Jurkat, Clone E6-1 (cell line): ENCODE data around the gene MBNL2.
"Not testable (repeated sequence)": the region's sequence is repeated elsewhere in the genome, so short reads cannot be mapped to it uniquely, and the experiment has no call there.

Source experiments
- DNase-seq: peaks from one replicate; pipeline ENCODE4 v3.0.0-alpha.2; 2011; ENCODE audit warnings: low read depth, low spot score
- H3K4me3 ChIP-seq: 2 replicates; pipeline ENCODE4 v1.5.1; 2011; ENCODE audit warnings: mild to moderate bottlenecking, low read length, control low read depth, moderate library complexity

The MBNL2 gene

DNA sequence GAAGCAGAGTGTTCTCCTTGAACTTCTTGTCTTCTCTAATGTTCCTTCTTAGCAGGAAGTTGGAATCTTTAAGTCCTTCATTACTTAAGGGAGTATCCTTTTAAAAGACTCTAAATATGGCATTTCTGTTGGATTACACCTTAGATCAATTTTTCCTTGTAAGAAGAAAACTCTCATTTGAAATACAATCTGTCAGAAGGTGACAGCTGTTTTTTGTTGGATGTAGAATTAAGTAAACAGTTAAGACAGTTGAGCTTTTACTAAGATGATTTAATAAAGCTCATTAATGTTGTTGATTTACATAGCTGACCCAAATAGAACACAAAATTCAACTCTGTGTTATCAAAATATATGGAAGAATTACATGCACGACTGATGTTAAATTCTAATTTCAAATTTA is 16.7 kb upstream of the MBNL2 start:
- H3K4me3 ChIP-seq, result no peak overlapping the region
- no peak for DNase-seq

DNA sequence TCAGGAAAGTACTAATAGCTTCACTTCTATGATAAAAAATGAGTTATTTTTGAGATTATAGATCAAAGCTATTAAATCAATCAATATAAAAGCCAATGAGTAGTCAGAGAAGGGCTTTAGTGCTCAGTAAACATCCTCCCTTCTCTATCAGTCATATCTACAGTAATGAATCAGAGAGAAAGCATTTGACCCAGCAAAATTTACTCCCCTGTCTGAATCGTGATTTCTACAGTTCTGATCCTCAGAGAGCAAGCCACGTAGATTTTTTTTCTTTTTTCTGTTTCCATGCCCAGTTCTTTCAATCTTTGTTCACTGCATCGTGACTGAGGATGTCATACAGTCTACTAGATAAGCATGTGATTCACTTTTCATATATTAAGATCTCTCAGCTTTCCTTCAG is 16.2 kb upstream of the MBNL2 start:
- H3K4me3 ChIP-seq, result no peak overlapping the region
- no peak for DNase-seq

DNA sequence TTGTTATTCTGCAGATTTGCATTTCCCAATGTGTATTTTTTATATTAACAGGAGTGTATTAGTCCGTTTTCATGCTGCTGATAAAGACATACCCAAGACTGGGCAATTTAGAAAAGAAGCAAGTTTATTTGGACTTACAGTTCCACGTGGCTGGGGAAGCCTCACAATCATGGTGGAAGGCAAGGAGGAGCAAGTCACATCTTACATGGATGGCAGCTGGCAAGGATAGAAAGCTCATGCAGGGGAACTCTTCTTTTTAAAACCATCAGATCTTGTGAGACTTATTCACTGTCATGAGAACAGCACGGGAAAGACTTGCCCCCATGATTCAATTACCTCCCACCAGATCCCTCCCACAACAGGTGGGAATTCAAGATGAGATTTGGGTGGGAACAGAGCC is 14.9 kb upstream of the MBNL2 start:
- not testable (repeated sequence) for H3K4me3 ChIP-seq, DNase-seq

DNA sequence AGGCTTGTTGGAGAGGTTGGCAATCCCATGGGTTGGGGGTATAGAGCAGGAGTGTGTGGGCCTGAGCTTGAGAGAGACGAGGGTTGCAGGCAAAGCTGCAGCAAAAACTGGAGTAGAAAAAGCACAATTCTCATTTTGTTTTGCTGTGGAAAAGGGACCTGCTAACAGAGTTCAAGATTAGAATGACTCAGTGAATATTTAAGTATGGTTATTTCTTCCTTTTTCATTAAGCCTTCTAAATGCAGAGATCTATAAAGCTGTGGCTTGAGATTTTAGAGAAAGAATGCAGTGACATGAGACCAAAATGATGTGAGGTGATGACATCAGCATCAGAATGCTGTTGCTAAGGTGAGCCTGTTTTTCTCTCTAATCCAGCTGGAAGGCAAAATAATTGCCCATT is 10.8 kb upstream of the MBNL2 start:
- no peak overlapping the region for H3K4me3 ChIP-seq
- DNase-seq, result no peak

DNA sequence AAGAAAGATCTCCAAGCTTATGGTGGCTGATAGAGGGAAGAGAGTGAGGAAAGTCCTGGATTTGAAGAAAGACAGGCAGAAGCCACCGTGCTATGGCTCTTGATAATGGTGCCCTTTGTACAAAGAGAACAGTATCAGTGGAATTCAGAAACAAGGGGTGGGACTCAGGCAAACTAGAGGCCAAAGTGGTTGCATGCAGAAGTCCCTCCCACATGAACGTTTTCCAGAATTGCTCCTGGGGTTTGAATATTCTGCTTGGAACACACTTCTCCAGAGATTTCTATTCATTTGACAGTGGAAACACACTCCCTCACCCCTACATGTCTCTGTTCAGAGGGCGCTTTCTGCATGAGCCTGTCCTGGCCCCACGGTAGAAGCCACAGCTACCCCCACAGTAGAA is 10.1 kb upstream of the MBNL2 start:
- H3K4me3 ChIP-seq, result no peak overlapping the region
- DNase-seq, result no peak

DNA sequence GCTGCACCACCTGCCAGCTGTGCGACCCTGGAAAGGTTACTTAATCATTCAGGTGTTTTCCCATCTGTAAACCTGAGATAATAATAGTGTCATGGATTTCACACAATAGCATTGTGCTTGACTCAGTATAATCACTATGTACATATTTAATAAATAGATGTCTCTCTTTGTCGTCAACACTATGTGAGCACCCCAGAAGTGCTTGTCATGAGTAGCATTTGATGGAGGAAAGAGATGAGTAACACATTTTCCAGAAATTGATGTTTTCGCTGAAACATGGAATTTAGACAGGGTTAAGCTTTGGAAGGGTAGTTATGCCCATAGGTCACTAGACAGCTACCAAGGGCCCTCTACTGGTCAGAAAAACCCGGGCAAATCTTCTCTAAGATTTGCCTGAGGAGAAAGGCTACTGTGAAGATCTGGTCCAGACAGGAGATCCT is 9.5 kb upstream of the MBNL2 start:
- no peak for DNase-seq
- no peak overlapping the region for H3K4me3 ChIP-seq

DNA sequence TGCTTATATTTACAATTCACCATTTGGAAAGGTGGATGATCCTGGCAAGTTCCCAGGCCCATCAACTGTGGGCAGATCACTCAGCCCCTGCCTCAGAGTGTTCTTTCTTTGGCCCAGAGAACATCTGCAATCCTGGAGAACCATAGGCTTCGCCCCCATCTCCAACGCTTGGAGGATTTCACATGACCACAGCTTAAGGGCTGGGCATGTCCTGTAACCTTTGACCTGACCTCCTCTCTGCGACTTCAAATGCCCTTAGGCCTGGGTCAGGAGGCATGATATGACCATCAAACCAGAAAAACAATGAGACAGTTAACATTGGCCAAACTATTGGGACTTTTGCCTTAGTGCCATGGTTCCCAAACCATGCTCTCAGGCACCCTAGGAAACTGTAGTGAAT is 7.2 kb upstream of the MBNL2 start:
- no peak for DNase-seq
- no peak overlapping the region for H3K4me3 ChIP-seq

DNA sequence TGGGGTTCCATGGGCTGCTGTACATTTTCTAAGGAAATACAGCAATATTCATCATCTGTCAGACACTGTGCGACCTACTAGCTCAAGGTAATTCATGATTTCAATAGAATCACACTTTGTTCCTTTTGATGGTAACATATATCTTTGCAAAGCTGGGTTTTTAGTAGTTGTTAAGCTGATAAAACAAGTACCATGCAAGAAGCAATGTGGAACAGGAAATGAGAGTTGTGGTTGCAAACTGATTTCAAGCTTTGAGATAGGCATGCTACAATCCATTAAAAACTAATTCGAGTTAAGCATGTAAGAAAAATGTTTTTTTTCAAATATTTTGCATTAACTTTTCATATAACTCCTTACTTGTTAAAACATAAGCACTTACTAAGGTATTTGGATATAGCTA is 6.8 kb upstream of the MBNL2 start:
- DNase-seq, result peak; percentile 84
- H3K4me3 ChIP-seq, result no peak overlapping the region

DNA sequence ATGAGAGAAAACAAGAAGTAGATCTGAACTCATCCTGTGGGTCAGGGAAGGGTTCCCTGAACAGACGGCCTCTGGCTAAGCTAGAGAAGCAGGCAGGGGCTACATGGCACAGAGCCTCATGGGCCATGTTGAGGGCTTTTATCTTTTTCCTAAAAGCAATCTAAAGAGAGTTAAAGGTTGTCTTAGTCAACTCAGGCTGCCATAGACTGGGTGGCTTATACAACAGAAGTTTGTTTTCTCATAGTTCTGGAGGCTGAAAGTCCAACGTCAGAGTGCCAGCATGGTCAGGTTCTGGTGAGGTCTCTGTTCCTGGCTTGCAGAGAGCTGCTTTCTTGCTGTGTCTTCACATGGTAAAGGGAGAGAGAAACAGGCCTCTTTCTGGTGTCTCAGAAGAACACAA is 2.9 kb upstream of the MBNL2 start:
- no peak for DNase-seq
- H3K4me3 ChIP-seq, result no peak overlapping the region

DNA sequence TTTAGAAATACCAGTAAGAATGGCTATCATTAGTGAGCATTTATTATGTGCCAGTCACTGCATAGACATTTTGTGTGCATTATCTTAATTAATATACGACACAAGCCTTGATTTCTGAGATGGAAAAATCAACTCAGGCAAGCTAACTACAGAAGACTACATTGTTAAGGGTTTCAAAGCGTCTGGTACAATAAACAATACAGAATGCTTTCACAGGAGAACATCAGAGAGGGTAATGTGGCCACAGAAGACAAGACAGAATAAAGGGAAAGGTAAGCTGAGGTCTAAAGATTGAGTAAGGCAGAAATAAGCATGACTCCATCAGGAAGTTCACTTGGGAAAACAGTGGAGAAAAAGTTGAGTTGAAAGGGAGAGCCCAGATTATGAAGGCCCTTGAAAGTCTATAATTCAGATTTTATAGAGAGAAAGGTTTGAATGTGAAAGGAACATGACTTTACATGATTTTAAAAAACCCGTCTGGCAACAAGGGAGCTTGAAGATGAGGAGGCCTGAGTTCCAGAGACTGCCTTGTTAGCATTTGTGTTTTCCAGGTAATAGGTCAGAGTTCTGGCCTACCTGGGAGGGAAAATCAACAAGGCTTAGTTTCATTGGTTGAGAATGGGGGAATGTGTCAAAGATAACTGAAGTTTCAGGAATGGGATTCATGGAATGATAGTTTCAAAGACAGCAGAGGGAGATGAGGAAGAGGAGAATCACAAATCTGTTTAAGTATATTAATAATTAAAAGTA is 1.8 kb upstream of the MBNL2 start:
- no peak for DNase-seq
- no peak overlapping the region for H3K4me3 ChIP-seq

DNA sequence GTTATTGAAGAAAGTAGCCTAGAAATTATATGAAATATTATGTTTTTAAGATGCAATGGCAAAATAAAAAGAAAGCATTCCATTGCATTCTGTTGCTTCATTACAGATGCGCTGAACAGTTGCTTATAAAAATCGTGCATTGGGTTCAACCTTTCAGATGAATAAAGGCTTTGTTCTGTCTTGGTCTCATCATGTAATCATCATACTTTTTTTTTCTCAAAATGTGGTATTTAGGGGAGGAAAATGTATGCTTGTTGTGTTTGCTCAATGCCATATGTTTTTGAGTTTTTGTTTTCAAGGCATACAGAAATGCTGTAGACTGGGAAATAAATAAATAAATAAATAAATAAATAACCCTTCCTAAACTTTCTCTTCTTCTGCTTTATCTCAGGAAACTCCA is 1.1 kb upstream of the MBNL2 start:
- H3K4me3 ChIP-seq, result no peak overlapping the region
- DNase-seq, result no peak

DNA sequence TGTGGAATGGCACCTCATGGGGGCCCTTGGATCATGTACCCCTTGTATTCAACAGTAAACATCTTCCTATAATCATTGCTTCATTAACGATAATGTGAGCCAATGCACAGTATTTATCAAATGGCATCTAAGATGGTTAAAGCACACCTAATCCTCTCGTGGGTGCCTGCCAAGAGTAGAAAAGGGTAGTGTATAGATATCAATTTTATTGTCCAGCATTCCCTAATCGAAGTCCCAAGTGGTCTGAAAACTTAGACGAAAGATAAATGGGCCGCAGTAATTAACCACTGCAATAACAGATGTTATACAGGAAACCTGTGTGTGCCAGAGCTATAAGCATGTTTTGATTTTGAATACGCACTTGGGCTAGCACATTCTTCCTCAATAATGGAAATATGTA is 667 bp upstream of the MBNL2 start:
- H3K4me3 ChIP-seq, result no peak overlapping the region; the same call in 1 of the 2 replicates
- no peak for DNase-seq

DNA sequence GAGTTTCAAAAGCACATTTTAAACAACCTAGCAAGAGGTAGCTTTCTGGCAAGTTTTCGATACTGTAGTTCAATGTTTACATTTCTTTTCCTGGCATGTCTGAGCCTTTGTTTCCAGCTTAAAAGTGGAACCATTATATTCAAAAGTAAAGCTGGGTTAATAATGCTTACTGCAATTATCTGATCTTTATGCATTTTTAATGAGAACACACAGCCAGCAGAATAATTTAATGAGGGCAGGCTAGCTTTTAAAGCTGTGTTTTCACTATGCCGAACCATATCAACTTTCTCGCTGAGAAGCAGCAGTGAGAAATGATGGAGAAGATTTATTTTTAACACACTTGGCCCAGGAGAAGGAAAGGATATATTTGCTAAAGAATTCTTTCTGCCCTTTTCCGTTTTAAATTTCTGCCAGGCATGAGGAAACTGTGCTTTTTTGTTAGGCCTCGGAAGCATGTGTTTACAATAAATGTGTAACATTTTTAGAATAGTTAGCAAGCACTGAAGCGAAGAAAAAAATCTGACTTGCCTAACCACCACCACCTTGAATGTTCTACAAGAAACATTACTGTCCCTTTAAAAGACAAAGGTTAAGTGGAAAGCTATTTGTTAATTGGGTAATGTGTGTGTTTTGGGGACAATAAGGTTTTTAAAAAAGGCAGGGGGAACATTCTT is 1.0 kb downstream of the MBNL2 start:
- DNase-seq, result no peak
- H3K4me3 ChIP-seq, result peak overlapping the region; percentile 82

DNA sequence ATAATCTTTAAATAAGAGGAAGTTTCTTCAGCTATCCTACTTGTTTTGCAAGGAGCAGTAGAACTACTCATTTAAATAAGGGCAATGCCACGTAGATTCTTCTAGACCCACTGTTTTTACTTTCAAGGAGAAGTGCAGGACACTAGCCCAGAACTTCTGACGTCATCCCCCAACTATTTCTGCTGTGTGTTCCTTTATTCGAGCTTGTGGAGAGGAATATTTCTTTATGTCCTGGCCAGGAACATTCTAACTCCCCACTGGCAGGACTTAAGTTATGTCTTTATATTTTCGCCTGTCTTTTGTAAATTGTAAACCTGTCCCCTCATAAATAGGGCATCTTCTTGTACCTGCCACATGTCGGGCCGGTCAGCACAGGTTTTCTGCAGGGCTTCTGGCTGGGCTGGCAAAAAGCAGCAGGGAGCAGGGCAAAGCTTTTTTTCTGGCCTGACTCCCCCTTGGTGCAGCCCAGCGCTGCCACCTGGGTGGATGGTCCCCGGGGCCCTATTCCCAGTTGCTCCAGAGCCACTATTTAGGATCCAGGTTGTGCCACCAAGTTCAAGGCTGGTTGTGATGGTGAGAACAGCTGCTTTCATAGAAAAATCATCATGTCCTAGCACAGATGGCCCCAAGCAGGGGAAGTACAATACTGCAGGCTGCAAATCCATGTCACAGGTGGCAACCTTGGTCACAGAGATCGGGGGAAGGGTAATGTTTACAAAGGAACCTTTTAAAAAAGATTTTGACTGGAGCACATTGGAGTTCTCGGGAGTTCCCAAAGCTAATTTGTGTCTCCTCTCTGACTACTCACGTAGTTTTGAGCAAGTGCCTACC is 1.8 kb downstream of the MBNL2 start:
- peak overlapping the region; percentile 82 for H3K4me3 ChIP-seq
- DNase-seq, result peak; percentile 41

DNA sequence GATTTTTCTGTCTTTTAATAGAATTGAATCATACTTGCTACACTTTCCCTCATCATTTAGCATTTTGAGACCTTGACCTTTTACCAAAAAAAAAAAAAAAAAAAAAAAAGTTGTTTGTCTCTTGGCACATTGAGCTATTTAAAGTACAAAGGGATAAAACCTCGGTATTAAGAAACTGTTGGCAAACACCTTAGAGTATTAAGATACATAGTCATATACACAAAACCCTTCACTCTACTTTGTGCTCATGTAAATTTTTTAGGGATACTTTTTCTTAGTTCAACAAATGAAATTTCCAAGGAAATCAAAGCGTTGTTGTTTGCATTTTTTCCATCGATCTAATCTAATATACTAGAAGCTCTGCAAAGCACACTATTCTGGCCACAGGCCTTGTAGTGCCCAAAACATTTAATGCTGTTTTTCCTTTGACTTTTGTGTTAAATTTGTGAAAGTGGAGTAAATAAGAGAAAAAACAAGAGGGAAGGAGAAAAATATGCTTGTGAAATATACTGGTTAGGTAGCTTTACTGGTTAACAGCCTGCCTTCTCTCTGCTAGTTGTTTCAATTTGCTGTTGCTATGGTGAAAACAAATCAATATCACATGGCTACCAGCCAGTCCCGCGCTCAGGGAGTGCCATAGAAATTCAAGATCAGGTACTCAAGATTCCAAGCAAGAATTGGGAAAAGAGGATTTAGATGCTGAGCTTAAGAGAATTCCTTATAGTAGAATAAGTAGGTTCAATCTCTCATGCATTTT is 2.6 kb downstream of the MBNL2 start:
- peak; percentile 20 for DNase-seq
- peak overlapping the region; percentile 82 for H3K4me3 ChIP-seq

DNA sequence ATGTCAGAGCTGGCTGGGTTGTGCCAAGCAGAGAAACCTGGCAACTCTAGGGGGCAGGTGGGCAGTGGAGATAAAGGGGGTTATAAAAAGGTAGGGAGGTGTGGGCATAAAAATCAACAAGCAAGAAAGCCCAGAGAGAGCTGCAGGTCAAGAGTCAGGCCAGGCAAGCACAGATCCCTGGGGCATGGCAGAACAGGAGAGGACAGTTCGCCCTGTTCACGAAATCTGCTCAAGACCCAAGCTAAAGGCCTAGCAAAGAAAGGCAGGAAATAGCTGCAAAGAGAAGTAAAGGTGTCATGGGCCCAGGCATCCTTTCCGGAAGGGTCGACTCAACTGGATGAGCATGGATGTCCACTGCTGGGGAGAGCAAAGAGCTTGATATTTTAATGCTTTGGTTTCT is 3.4 kb downstream of the MBNL2 start:
- DNase-seq, result no peak
- H3K4me3 ChIP-seq, result peak overlapping the region; percentile 9; the same call in 1 of the 2 replicates

DNA sequence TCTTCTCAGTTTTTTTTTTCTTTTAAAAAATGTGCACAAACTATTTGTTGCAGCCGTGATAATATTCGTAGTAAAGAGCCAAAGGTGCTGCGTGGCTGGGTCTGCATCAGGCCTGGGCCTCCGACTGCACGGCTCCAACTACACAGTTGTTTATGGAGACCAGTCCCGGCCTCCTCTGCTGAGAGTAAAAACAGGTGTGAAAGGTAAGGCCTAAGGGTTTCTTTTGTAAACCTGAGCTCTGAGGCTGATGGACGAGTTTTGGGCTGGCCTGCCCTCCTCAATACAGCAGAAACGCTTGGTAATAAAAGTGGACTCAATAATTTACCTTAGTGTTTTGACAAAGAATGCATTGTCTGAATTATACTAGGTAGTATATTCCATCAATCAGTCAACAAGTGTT is 3.9 kb downstream of the MBNL2 start:
- H3K4me3 ChIP-seq, result no peak overlapping the region
- no peak for DNase-seq

DNA sequence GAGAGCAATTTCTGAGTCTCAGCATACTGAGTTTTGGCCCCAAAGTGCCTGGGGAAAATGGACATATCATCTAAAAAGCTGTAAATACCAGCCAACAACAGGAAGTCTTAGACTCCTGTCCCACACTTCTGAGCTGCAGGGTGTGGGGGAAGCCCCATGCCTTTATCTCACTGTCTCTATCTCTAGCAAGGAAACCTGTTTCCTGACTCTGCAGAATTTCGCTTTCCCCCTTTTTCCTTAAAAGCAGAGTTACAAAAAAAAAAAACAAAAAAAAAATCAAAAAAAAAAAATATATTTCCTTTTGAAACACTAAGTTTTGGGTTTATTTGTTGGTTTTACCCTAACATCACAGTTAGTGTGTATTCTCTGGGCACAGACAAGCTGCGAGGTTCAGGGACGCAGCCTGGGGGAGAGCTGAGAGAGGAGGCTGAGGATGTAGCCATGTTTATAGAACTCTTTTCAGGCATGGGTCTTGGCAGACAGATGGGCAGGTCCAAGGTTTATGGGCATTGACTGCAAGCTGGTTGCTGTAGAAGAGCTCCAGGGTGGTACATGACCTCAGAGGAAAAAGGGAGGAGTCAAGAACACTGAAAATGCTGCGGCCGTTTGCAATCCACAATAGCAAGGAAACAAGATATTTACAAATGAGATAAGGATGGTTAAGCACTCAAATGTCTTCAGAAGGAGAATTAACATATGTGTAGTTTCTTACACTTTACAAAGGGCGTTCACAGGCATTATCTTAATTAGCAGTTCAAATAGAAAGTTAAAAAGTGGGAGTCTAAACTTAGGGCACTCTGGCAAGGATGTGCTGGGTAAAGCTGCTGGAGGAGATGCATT is 4.9 kb downstream of the MBNL2 start:
- peak; percentile 71 for DNase-seq
- peak overlapping the region; percentile 48 for H3K4me3 ChIP-seq
